Measurements from ENCODE around the gene MMADHC.

MMADHC gene

GRCh38 chr2:149544692-149545091 lies 42.9 kb downstream of the MMADHC start:
- peak in 1 of 2 donors; percentile 20 for DNase-seq

GRCh38 chr2:149543845-149544244 lies 43.7 kb downstream of the MMADHC start:
- no peak for DNase-seq

- DNase-seq = no peak
These were observed 47.4 kb downstream of the MMADHC start for GRCh38 chr2:149540138-149540537.

- no peak for DNase-seq
These were observed 49.3 kb downstream of the MMADHC start for GRCh38 chr2:149538138-149538833.

- peak in 1 of 2 donors; percentile 8 for DNase-seq
These were observed 50.4 kb downstream of the MMADHC start for GRCh38 chr2:149537092-149537726.

GRCh38 chr2:149536649-149537048 lies 50.9 kb downstream of the MMADHC start:
- no peak for DNase-seq

GRCh38 chr2:149534674-149535073 lies 52.9 kb downstream of the MMADHC start:
- no peak for DNase-seq

GRCh38 chr2:149528983-149529382 lies 58.6 kb downstream of the MMADHC start:
- no peak for DNase-seq

- DNase-seq = no peak
These were observed 59.4 kb downstream of the MMADHC start for GRCh38 chr2:149527998-149528755.

- no peak for DNase-seq
These were observed 60.9 kb downstream of the MMADHC start for GRCh38 chr2:149526689-149527088.

- no peak for DNase-seq
These were observed 62.3 kb downstream of the MMADHC start for GRCh38 chr2:149525323-149525722.
